ENCODE measurements around the gene CST8. TPM values are rescaled to one million over a fixed set of nuclear protein-coding genes. Genes with fewer than 3 reads are reported as not detected.
"Not testable (repeated sequence)": the region's sequence is repeated elsewhere in the genome, so short reads cannot be mapped to it uniquely, and the experiment has no call there.

CST8 gene
- total RNA-seq, 1 experiment from 2014 or later, result not detected

GRCh38 chr20:23461180-23461579 lies 29.7 kb upstream of the CST8 start:
- no peak overlapping the region for H2BK20ac ChIP-seq (ENCODE audit: low read depth, low read length, poor library complexity, severe bottlenecking)
- no peak overlapping the region for H3K18ac ChIP-seq (ENCODE audit: insufficient read length, low read depth, low read length)
- no peak overlapping the region for H3K4me2 ChIP-seq (ENCODE audit: insufficient read depth, insufficient read length, low read length)
- Mint-ChIP-seq H3K27ac (no peak overlapping the region), H3K9me3 (peaks cover 34 to 43% of the 10 kb centered on the region in 2 experiments), H3K4me3 (no peak overlapping the region), H3K36me3 (ENCODE audit: insufficient read depth in 1 of 3, low read depth in 3 of 3) (peaks cover 14 to 37% (median 16%) of the 10 kb centered on the region in 3 experiments), H3K4me1 (peaks cover 10 to 11% of the 10 kb centered on the region in 2 experiments), H3K27me3 (ENCODE audit: low read depth) (no peaks in the 10 kb centered on the region; the same call in 1 of the 2 replicates)
- peaks cover 9% of the 10 kb centered on the region for H3K9me3 ChIP-seq (ENCODE audit: control insufficient read depth, low read depth, low read length)
- H4K5ac ChIP-seq (ENCODE audit: insufficient read length, low read depth, low read length), result no peak overlapping the region
- H2BK120ac ChIP-seq (ENCODE audit: low read depth, low read length, poor library complexity, severe bottlenecking), result no peak overlapping the region
- H2AK5ac ChIP-seq (ENCODE audit: insufficient read length, low read length), result no peak overlapping the region
- no peak overlapping the region for H2BK12ac ChIP-seq (ENCODE audit: insufficient read length, low read depth, low read length)
- H3K23ac ChIP-seq (ENCODE audit: insufficient read length, low read depth, low read length), result no peak overlapping the region
- DNase-seq, result no peak
- H4K91ac ChIP-seq (ENCODE audit: insufficient read length, low read depth, low read length), result no peak overlapping the region
- no CpG with 5 or more reads among the region's 1 CpG for WGBS (ENCODE audit: extremely low coverage, insufficient read length, low lambda C conversion rate)
- H4K8ac ChIP-seq (replicated peaks; ENCODE audit: insufficient read length, low read depth, low read length), result no peak overlapping the region
- TF ChIP-seq CTCF (conservative IDR thresholded peaks at IDR 0.05), result no peak
- H2AFZ ChIP-seq (ENCODE audit: low read length), result no peak overlapping the region
- H3K79me2 ChIP-seq (ENCODE audit: insufficient read depth, low read length), result no peaks in the 10 kb centered on the region
- H3K4ac ChIP-seq (ENCODE audit: low read depth, low read length), result no peak overlapping the region
- H2BK5ac ChIP-seq (ENCODE audit: insufficient read length, low read length), result no peak overlapping the region
- H3K14ac ChIP-seq (ENCODE audit: insufficient read depth, low read length), result no peak overlapping the region
- no peaks in the 10 kb centered on the region for H3K27me3 ChIP-seq (ENCODE audit: insufficient read depth, low read length)
- H3K9ac ChIP-seq (ENCODE audit: extremely low read depth, insufficient read length, low read length), result no peak overlapping the region
- no peaks in the 10 kb centered on the region for H4K20me1 ChIP-seq (ENCODE audit: control insufficient read depth, insufficient read depth, insufficient read length)
- H3K27ac ChIP-seq (ENCODE audit: insufficient read length, low read depth, low read length), result no peak overlapping the region
- H3K23me2 ChIP-seq (ENCODE audit: insufficient read length, low read depth, low read length, poor library complexity, severe bottlenecking), result no peaks in the 10 kb centered on the region
- H3K4me1 ChIP-seq (ENCODE audit: insufficient read depth, low read length), result peaks cover 2% of the 10 kb centered on the region; the same call in 1 of the 2 replicates
- H2BK15ac ChIP-seq (ENCODE audit: low read depth, low read length), result no peak overlapping the region
- no peak overlapping the region for H3T11ph ChIP-seq (ENCODE audit: low read length)
- H3K56ac ChIP-seq (ENCODE audit: insufficient read length, low read depth, low read length), result no peak overlapping the region
- no peaks in the 10 kb centered on the region for H3K79me1 ChIP-seq (ENCODE audit: insufficient read depth, low read depth, low read length, poor library complexity, severe bottlenecking)

- not testable (repeated sequence) for H2BK12ac ChIP-seq (ENCODE audit: insufficient read length, low read depth, low read length); H3K4me3 Mint-ChIP-seq; H2AK5ac ChIP-seq (ENCODE audit: insufficient read length, low read length); H2BK20ac ChIP-seq (ENCODE audit: low read depth, low read length, poor library complexity, severe bottlenecking); H3K27ac ChIP-seq (ENCODE audit: insufficient read length, low read depth, low read length); H3K4me2 ChIP-seq (ENCODE audit: insufficient read depth, insufficient read length, low read length); H2BK15ac ChIP-seq (ENCODE audit: low read depth, low read length); H3K79me1 ChIP-seq (ENCODE audit: insufficient read depth, low read depth, low read length, poor library complexity, severe bottlenecking); H3K9ac ChIP-seq (ENCODE audit: extremely low read depth, insufficient read length, low read length); DNase-seq; H2BK120ac ChIP-seq (ENCODE audit: low read depth, low read length, poor library complexity, severe bottlenecking); H3K56ac ChIP-seq (ENCODE audit: insufficient read length, low read depth, low read length); H3K27ac Mint-ChIP-seq; H3K4me1 ChIP-seq (ENCODE audit: insufficient read depth, low read length); H3K18ac ChIP-seq (ENCODE audit: insufficient read length, low read depth, low read length); H2BK5ac ChIP-seq (ENCODE audit: insufficient read length, low read length); H2AFZ ChIP-seq (ENCODE audit: low read length); H3K79me2 ChIP-seq (ENCODE audit: insufficient read depth, low read length); H3K14ac ChIP-seq (ENCODE audit: insufficient read depth, low read length); H4K5ac ChIP-seq (ENCODE audit: insufficient read length, low read depth, low read length); H3K27me3 ChIP-seq (ENCODE audit: insufficient read depth, low read length); H3K27me3 Mint-ChIP-seq (ENCODE audit: low read depth); H4K8ac ChIP-seq (replicated peaks; ENCODE audit: insufficient read length, low read depth, low read length); H3K4ac ChIP-seq (ENCODE audit: low read depth, low read length); H3K23me2 ChIP-seq (ENCODE audit: insufficient read length, low read depth, low read length, poor library complexity, severe bottlenecking); H4K20me1 ChIP-seq (ENCODE audit: control insufficient read depth, insufficient read depth, insufficient read length); H3K23ac ChIP-seq (ENCODE audit: insufficient read length, low read depth, low read length); H4K91ac ChIP-seq (ENCODE audit: insufficient read length, low read depth, low read length); H3T11ph ChIP-seq (ENCODE audit: low read length)
- peaks cover 22% of the 10 kb centered on the region for H3K9me3 ChIP-seq (ENCODE audit: control insufficient read depth, low read depth, low read length)
- peaks cover 55 to 59% of the 10 kb centered on the region in 2 experiments for H3K9me3 Mint-ChIP-seq
- peaks cover 23 to 34% of the 10 kb centered on the region in 2 experiments for H3K4me1 Mint-ChIP-seq
- peaks cover 26 to 56% (median 29%) of the 10 kb centered on the region in 3 experiments for H3K36me3 Mint-ChIP-seq (ENCODE audit: insufficient read depth in 1 of 3, low read depth in 3 of 3)
- no CpG with 5 or more reads among the region's 3 CpGs for WGBS (ENCODE audit: extremely low coverage, insufficient read length, low lambda C conversion rate)
Measured at GRCh38 chr20:23466961-23467360, 24.0 kb upstream of the CST8 start.
